Ovary (tissue), 3 donors: ENCODE data around the gene SPG7.

Source experiments
- POLR2A ChIP-seq: fragments of 450-650 bp; IDR thresholded peaks from one replicate; pipeline ENCODE4 v1.6.1; 2017; ENCODE audit warnings: antibody characterized with exemption, mild to moderate bottlenecking, moderate library complexity
- TF ChIP-seq, protein P1 (sequence below), 3 donors: fragments of 450-650 bp in 2 of 3; fragments of 200-600 bp in 1 of 3; IDR thresholded peaks; one replicate each; pipeline versions ENCODE4 v1.5.1 to v1.8.0; 2016 to 2022; ENCODE audit warnings: antibody characterized with exemption in 3 of 3, mild to moderate bottlenecking in 1 of 3
- donor health status: DM: no; HTN: no; CAD: no.

- no peak for TF ChIP-seq POLR2A
- TF ChIP-seq, protein P1, sequence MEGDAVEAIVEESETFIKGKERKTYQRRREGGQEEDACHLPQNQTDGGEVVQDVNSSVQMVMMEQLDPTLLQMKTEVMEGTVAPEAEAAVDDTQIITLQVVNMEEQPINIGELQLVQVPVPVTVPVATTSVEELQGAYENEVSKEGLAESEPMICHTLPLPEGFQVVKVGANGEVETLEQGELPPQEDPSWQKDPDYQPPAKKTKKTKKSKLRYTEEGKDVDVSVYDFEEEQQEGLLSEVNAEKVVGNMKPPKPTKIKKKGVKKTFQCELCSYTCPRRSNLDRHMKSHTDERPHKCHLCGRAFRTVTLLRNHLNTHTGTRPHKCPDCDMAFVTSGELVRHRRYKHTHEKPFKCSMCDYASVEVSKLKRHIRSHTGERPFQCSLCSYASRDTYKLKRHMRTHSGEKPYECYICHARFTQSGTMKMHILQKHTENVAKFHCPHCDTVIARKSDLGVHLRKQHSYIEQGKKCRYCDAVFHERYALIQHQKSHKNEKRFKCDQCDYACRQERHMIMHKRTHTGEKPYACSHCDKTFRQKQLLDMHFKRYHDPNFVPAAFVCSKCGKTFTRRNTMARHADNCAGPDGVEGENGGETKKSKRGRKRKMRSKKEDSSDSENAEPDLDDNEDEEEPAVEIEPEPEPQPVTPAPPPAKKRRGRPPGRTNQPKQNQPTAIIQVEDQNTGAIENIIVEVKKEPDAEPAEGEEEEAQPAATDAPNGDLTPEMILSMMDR (IDR thresholded peaks at IDR 0.05), result no peak
These were observed 85.6 kb downstream of the SPG7 start for GRCh38 chr16:89593841-89594240.
